ENCODE measurements around the gene CHN2. TPM values are rescaled to one million over a fixed set of nuclear protein-coding genes. Genes with fewer than 3 reads are reported as not detected.

The CHN2 gene
- total RNA-seq = 10 to 100 TPM in 4 of 6 donors, 1 to 10 TPM in 2; 6.2 to 13.7 (median 11.2) TPM

- Histone ChIP-seq H3K4me3 (peak within 1 kb of the TSS; percentile 49 to 83 (median 66)), H3K27ac (peak within 1 kb of the TSS in 3 of 4 donors; percentile 20 to 64 (median 61)), H3K27me3 (peaks cover 0 to 4% (median 0%) of the 10 kb centered on the region in 4 donors), H3K36me3 (no peaks in the 10 kb centered on the region), H3K4me1 (peaks cover 13 to 27% (median 19%) of the 10 kb centered on the region in 4 donors), H3K9me3 (no peaks in the 10 kb centered on the region)
- TF ChIP-seq POLR2AphosphoS5 (IDR thresholded peaks at IDR 0.05) (no peak), POLR2A (IDR thresholded peaks at IDR 0.05) (peak in 1 of 4 donors; percentile 57), EP300 (IDR thresholded peaks at IDR 0.05) (no peak), CTCF (IDR thresholded peaks at IDR 0.05) (peak in 1 of 6 experiments; percentile 16)
- ATAC-seq (ENCODE audit: low FRiP score in 2 of 2) = peak; percentile 73 to 89
- DNase-seq = peak; percentile 54 to 90
- WGBS, 2 donors = 1 to 3% methylated on average over 6 to 48 of the region's 89 CpGs
Observed at GRCh38 chr7:29194594-29195427, at the start of gene CHN2. TSS of gene CHN2 (plus strand) at chr7:29194775.

GRCh38 chr7:29145553-29146056, 49.0 kb upstream of the CHN2 start:
- Histone ChIP-seq H3K4me1 (peaks cover 4 to 19% (median 15%) of the 10 kb centered on the region in 4 donors), H3K27ac (peak overlapping the region in 2 of 4 donors; percentile 61 to 83), H3K36me3 (no peaks in the 10 kb centered on the region), H3K27me3 (peaks cover 0 to 2% (median 0%) of the 10 kb centered on the region in 4 donors), H3K4me3 (peak overlapping the region in 3 of 4 donors; percentile 29 to 42 (median 41)), H3K9me3 (no peaks in the 10 kb centered on the region)
- 16 to 17% methylated on average over 8 of the region's 8 CpGs for WGBS, 2 donors
- DNase-seq (no peak), ATAC-seq (ENCODE audit: low FRiP score in 2 of 2) (no peak)
- no peak for TF ChIP-seq POLR2AphosphoS5 (IDR thresholded peaks at IDR 0.05)
- no peak for TF ChIP-seq EP300 (IDR thresholded peaks at IDR 0.05)
- no peak for TF ChIP-seq POLR2A (IDR thresholded peaks at IDR 0.05)
- TF ChIP-seq CTCF (IDR thresholded peaks at IDR 0.05) = no peak

GRCh38 chr7:29146057-29146706, 48.4 kb upstream of the CHN2 start, which contains the start of gene CPVL:
TSS of gene CPVL (minus strand) at chr7:29146537. CDS start at chr7:29121061, 25,476 bp downstream.
- no peaks in the 10 kb centered on the region for H3K9me3 ChIP-seq
- TF ChIP-seq POLR2A (IDR thresholded peaks at IDR 0.05) (peak in 2 of 4 donors; percentile 5 to 85), POLR2AphosphoS5 (IDR thresholded peaks at IDR 0.05) (peak in 1 of 2 donors; percentile 68), EP300 (IDR thresholded peaks at IDR 0.05) (no peak)
- peaks cover 0 to 2% (median 0%) of the 10 kb centered on the region in 4 donors for H3K27me3 ChIP-seq
- peaks cover 4 to 18% (median 15%) of the 10 kb centered on the region in 4 donors for H3K4me1 ChIP-seq
- 3% methylated on average over 27 to 42 of the region's 42 CpGs for WGBS, 2 donors
- H3K36me3 ChIP-seq = no peaks in the 10 kb centered on the region
- peak within 1 kb of the TSS in 3 of 4 donors; percentile 29 to 42 (median 41) for H3K4me3 ChIP-seq
- DNase-seq = peak; percentile 72 to 89
- peak; percentile 61 to 86 for ATAC-seq (ENCODE audit: low FRiP score in 2 of 2)
- H3K27ac ChIP-seq = peak within 1 kb of the TSS in 2 of 4 donors; percentile 61 to 83

- WGBS, 2 donors = 55 to 58% methylated on average over 14 of the region's 14 CpGs
- DNase-seq (no peak), ATAC-seq (ENCODE audit: low FRiP score in 2 of 2) (peak in 1 of 2 donors; percentile 58)
- H3K4me1 ChIP-seq = peaks cover 4 to 18% (median 13%) of the 10 kb centered on the region in 4 donors
- peak overlapping the region in 2 of 4 donors; percentile 35 to 42 for H3K27ac ChIP-seq
- TF ChIP-seq POLR2AphosphoS5 (IDR thresholded peaks at IDR 0.05) (no peak), CTCF (IDR thresholded peaks at IDR 0.05) (peak in 1 of 6 experiments; percentile 11), POLR2A (IDR thresholded peaks at IDR 0.05) (no peak), EP300 (IDR thresholded peaks at IDR 0.05) (no peak)
- peak overlapping the region in 3 of 4 donors; percentile 29 to 42 (median 41) for H3K4me3 ChIP-seq
- H3K27me3 ChIP-seq = peaks cover 0 to 2% (median 0%) of the 10 kb centered on the region in 4 donors
- H3K9me3 ChIP-seq = no peaks in the 10 kb centered on the region
- no peaks in the 10 kb centered on the region for H3K36me3 ChIP-seq
Observed at GRCh38 chr7:29146888-29147609, 47.5 kb upstream of the CHN2 start.

Data from upper lobe of left lung (tissue), 6 donors.